Measurements from ENCODE around the gene SUPT3H.
"Not testable (repeated sequence)": the region's sequence is repeated elsewhere in the genome, so short reads cannot be mapped to it uniquely, and the experiment has no call there.

Gene SUPT3H

GRCh38 chr6:44917430-44917829 is 460.3 kb downstream of the SUPT3H start:
- Histone ChIP-seq H3K4me1 (ENCODE audit: control insufficient read depth, insufficient read depth, low read length) (no peaks in the 10 kb centered on the region), H3K27me3 (ENCODE audit: control insufficient read depth, insufficient read depth, low read length, poor library complexity, severe bottlenecking) (no peaks in the 10 kb centered on the region), H3K27ac (ENCODE audit: insufficient read depth, low read depth, low read length, poor library complexity, severe bottlenecking) (no peak overlapping the region), H3K4me3 (ENCODE audit: insufficient read depth, low read depth, low read length) (no peak overlapping the region), H3K9me3 (ENCODE audit: control insufficient read depth, low read length) (no peaks in the 10 kb centered on the region), H3K36me3 (ENCODE audit: control insufficient read depth, insufficient read depth, low read length) (no peaks in the 10 kb centered on the region)
- 93 to 100% methylated on average over 2 of the region's 2 CpGs for WGBS, 2 experiments

- no peak overlapping the region for H3K27ac ChIP-seq (ENCODE audit: insufficient read depth, low read depth, low read length, poor library complexity, severe bottlenecking)
- 94% methylated on average over 2 of the region's 2 CpGs; no CpG with 5 or more reads in 1 of the 2 experiments for WGBS, 2 experiments
- H3K4me3 ChIP-seq (ENCODE audit: insufficient read depth, low read depth, low read length) = no peak overlapping the region
- no peaks in the 10 kb centered on the region for H3K36me3 ChIP-seq (ENCODE audit: control insufficient read depth, insufficient read depth, low read length)
- no peaks in the 10 kb centered on the region for H3K9me3 ChIP-seq (ENCODE audit: control insufficient read depth, low read length)
- no peaks in the 10 kb centered on the region for H3K27me3 ChIP-seq (ENCODE audit: control insufficient read depth, insufficient read depth, low read length, poor library complexity, severe bottlenecking)
- H3K4me1 ChIP-seq (ENCODE audit: control insufficient read depth, insufficient read depth, low read length) = no peaks in the 10 kb centered on the region
These were observed 462.6 kb downstream of the SUPT3H start for GRCh38 chr6:44915111-44915510.

GRCh38 chr6:44914141-44914540 is 463.6 kb downstream of the SUPT3H start:
- H3K4me1 ChIP-seq (ENCODE audit: control insufficient read depth, insufficient read depth, low read length) = no peaks in the 10 kb centered on the region

GRCh38 chr6:44906761-44907160 is 471.0 kb downstream of the SUPT3H start:
- Histone ChIP-seq H3K9me3 (ENCODE audit: control insufficient read depth, low read length) (no peaks in the 10 kb centered on the region), H3K36me3 (ENCODE audit: control insufficient read depth, insufficient read depth, low read length) (no peaks in the 10 kb centered on the region), H3K27ac (ENCODE audit: insufficient read depth, low read depth, low read length, poor library complexity, severe bottlenecking) (no peak overlapping the region), H3K4me3 (ENCODE audit: insufficient read depth, low read depth, low read length) (no peak overlapping the region), H3K27me3 (ENCODE audit: control insufficient read depth, insufficient read depth, low read length, poor library complexity, severe bottlenecking) (no peaks in the 10 kb centered on the region), H3K4me1 (ENCODE audit: control insufficient read depth, insufficient read depth, low read length) (no peaks in the 10 kb centered on the region)
- 84 to 100% methylated on average over 1 to 2 of the region's 2 CpGs for WGBS, 2 experiments

More at GRCh38 chr6:44914141-44914540, 463.6 kb downstream of the SUPT3H start:
- H3K4me3 ChIP-seq (ENCODE audit: insufficient read depth, low read depth, low read length) = no peak overlapping the region
- H3K27me3 ChIP-seq (ENCODE audit: control insufficient read depth, insufficient read depth, low read length, poor library complexity, severe bottlenecking) = no peaks in the 10 kb centered on the region
- H3K9me3 ChIP-seq (ENCODE audit: control insufficient read depth, low read length) = no peaks in the 10 kb centered on the region
- no peaks in the 10 kb centered on the region for H3K36me3 ChIP-seq (ENCODE audit: control insufficient read depth, insufficient read depth, low read length)
- H3K27ac ChIP-seq (ENCODE audit: insufficient read depth, low read depth, low read length, poor library complexity, severe bottlenecking) = no peak overlapping the region

GRCh38 chr6:44900358-44900757 is 477.4 kb downstream of the SUPT3H start:
- not testable (repeated sequence) for H3K36me3 ChIP-seq (ENCODE audit: control insufficient read depth, insufficient read depth, low read length); H3K4me1 ChIP-seq (ENCODE audit: control insufficient read depth, insufficient read depth, low read length); H3K27ac ChIP-seq (ENCODE audit: insufficient read depth, low read depth, low read length, poor library complexity, severe bottlenecking); H3K9me3 ChIP-seq (ENCODE audit: control insufficient read depth, low read length); H3K27me3 ChIP-seq (ENCODE audit: control insufficient read depth, insufficient read depth, low read length, poor library complexity, severe bottlenecking); H3K4me3 ChIP-seq (ENCODE audit: insufficient read depth, low read depth, low read length)
- WGBS, 2 experiments = 92 to 94% methylated on average over 11 of the region's 11 CpGs

GRCh38 chr6:44898296-44898930 is 479.3 kb downstream of the SUPT3H start:
- H3K4me1 ChIP-seq (ENCODE audit: control insufficient read depth, insufficient read depth, low read length) = no peaks in the 10 kb centered on the region
- H3K27me3 ChIP-seq (ENCODE audit: control insufficient read depth, insufficient read depth, low read length, poor library complexity, severe bottlenecking) = no peaks in the 10 kb centered on the region
- H3K9me3 ChIP-seq (ENCODE audit: control insufficient read depth, low read length) = no peaks in the 10 kb centered on the region
- WGBS, 2 experiments = 94% methylated on average over 10 of the region's 10 CpGs
- no peaks in the 10 kb centered on the region for H3K36me3 ChIP-seq (ENCODE audit: control insufficient read depth, insufficient read depth, low read length)
- H3K4me3 ChIP-seq (ENCODE audit: insufficient read depth, low read depth, low read length) = no peak overlapping the region
- H3K27ac ChIP-seq (ENCODE audit: insufficient read depth, low read depth, low read length, poor library complexity, severe bottlenecking) = no peak overlapping the region

- no peaks in the 10 kb centered on the region for H3K27me3 ChIP-seq (ENCODE audit: control insufficient read depth, insufficient read depth, low read length, poor library complexity, severe bottlenecking)
- no peaks in the 10 kb centered on the region for H3K4me1 ChIP-seq (ENCODE audit: control insufficient read depth, insufficient read depth, low read length)
- no peak overlapping the region for H3K4me3 ChIP-seq (ENCODE audit: insufficient read depth, low read depth, low read length)
- H3K36me3 ChIP-seq (ENCODE audit: control insufficient read depth, insufficient read depth, low read length) = no peaks in the 10 kb centered on the region
- H3K27ac ChIP-seq (ENCODE audit: insufficient read depth, low read depth, low read length, poor library complexity, severe bottlenecking) = no peak overlapping the region
- H3K9me3 ChIP-seq (ENCODE audit: control insufficient read depth, low read length) = no peaks in the 10 kb centered on the region
These were observed 480.4 kb downstream of the SUPT3H start for GRCh38 chr6:44897316-44897715.

GRCh38 chr6:44896701-44897100 is 481.0 kb downstream of the SUPT3H start:
- Histone ChIP-seq H3K4me1 (ENCODE audit: control insufficient read depth, insufficient read depth, low read length) (no peaks in the 10 kb centered on the region), H3K27ac (ENCODE audit: insufficient read depth, low read depth, low read length, poor library complexity, severe bottlenecking) (no peak overlapping the region), H3K36me3 (ENCODE audit: control insufficient read depth, insufficient read depth, low read length) (no peaks in the 10 kb centered on the region), H3K4me3 (ENCODE audit: insufficient read depth, low read depth, low read length) (no peak overlapping the region), H3K27me3 (ENCODE audit: control insufficient read depth, insufficient read depth, low read length, poor library complexity, severe bottlenecking) (no peaks in the 10 kb centered on the region), H3K9me3 (ENCODE audit: control insufficient read depth, low read length) (no peaks in the 10 kb centered on the region)
- 93 to 95% methylated on average over 3 to 4 of the region's 4 CpGs for WGBS, 2 experiments

GRCh38 chr6:44892579-44892978 is 485.2 kb downstream of the SUPT3H start:
- H3K9me3 ChIP-seq (ENCODE audit: control insufficient read depth, low read length) = no peaks in the 10 kb centered on the region
- H3K36me3 ChIP-seq (ENCODE audit: control insufficient read depth, insufficient read depth, low read length) = no peaks in the 10 kb centered on the region
- no peaks in the 10 kb centered on the region for H3K4me1 ChIP-seq (ENCODE audit: control insufficient read depth, insufficient read depth, low read length)
- H3K27me3 ChIP-seq (ENCODE audit: control insufficient read depth, insufficient read depth, low read length, poor library complexity, severe bottlenecking) = no peaks in the 10 kb centered on the region
- H3K4me3 ChIP-seq (ENCODE audit: insufficient read depth, low read depth, low read length) = no peak overlapping the region
- no peak overlapping the region for H3K27ac ChIP-seq (ENCODE audit: insufficient read depth, low read depth, low read length, poor library complexity, severe bottlenecking)

- not testable (repeated sequence) for H3K4me3 ChIP-seq (ENCODE audit: insufficient read depth, low read depth, low read length); H3K27me3 ChIP-seq (ENCODE audit: control insufficient read depth, insufficient read depth, low read length, poor library complexity, severe bottlenecking); H3K36me3 ChIP-seq (ENCODE audit: control insufficient read depth, insufficient read depth, low read length); H3K9me3 ChIP-seq (ENCODE audit: control insufficient read depth, low read length); H3K27ac ChIP-seq (ENCODE audit: insufficient read depth, low read depth, low read length, poor library complexity, severe bottlenecking); H3K4me1 ChIP-seq (ENCODE audit: control insufficient read depth, insufficient read depth, low read length)
- WGBS, 2 experiments = 64 to 67% methylated on average over 3 of the region's 3 CpGs
These were observed 498.7 kb downstream of the SUPT3H start for GRCh38 chr6:44879071-44879470.

- H3K27me3 ChIP-seq (ENCODE audit: control insufficient read depth, insufficient read depth, low read length, poor library complexity, severe bottlenecking); H3K4me3 ChIP-seq (ENCODE audit: insufficient read depth, low read depth, low read length); H3K4me1 ChIP-seq (ENCODE audit: control insufficient read depth, insufficient read depth, low read length); H3K27ac ChIP-seq (ENCODE audit: insufficient read depth, low read depth, low read length, poor library complexity, severe bottlenecking); H3K36me3 ChIP-seq (ENCODE audit: control insufficient read depth, insufficient read depth, low read length); H3K9me3 ChIP-seq (ENCODE audit: control insufficient read depth, low read length): not testable (repeated sequence)
These were observed 501.1 kb downstream of the SUPT3H start for GRCh38 chr6:44876638-44877037.
